Fibroblast of skin of left biceps (primary cell): ENCODE measurements around the gene USP21.

ENCODE experiments used
- DNase-seq, 2 experiments: peaks; one replicate each; pipeline ENCODE4 v3.0.0-alpha.2; 2013; ENCODE audit warnings: low read depth in 2 of 2

The USP21 gene

DNA sequence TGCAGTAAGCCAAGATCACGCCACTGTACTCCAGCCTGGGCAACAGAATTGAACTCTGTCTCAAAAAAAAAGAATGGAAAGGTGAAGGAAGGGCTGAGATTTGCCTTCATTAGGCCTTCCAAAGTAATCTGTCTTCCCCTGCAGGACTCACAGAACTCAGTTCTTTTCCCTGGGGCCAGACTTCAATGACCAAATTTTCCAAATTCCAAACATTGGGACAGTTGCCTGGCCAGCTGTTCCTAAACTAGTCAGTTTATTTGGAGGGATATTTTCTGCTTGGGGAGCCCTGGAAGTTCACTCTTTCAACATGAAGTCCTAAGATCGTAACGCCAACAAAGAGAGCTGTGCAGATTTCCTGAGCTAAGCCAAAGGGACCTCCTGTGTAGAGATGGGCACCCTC is 21.4 kb upstream of the USP21 start:
- DNase-seq = no peak

DNA sequence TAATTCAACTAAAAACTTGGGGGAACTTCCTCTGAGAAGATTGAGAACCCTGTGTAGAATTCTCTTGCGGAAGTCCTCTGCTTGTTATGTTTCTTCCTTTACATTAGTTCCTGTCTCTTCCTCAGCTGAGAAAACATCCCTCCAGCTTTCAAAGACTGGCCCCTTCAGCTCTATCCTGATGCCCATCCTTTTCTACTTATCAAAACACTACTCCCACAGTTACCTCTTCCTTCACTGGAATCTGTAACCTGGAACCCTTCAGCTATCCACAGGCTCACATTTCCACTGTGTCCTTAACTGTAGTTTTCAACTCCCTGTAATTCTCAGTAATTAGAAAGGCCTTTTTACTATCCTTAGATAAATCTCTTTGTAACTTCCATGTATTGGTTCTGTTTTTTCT is 20.9 kb upstream of the USP21 start:
- DNase-seq = no peak

DNA sequence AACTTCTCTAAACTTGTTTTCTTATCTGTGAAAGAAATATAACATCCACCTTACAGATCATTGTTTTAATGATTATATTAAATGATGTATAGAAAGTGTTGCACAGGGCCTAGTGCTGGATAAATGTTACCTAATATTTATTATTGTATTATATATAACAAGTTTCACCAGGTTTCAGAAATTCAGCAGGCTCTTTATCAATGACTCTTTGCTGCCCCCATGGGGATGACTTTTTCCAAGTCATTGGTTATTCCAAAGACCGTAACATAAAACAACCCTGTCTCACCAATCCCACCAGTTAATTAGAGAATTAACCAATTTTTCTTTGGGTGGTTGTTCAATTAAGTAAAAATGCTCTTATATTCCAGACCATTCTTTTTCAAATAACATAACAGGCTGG is 19.5 kb upstream of the USP21 start:
- no peak for DNase-seq

DNA sequence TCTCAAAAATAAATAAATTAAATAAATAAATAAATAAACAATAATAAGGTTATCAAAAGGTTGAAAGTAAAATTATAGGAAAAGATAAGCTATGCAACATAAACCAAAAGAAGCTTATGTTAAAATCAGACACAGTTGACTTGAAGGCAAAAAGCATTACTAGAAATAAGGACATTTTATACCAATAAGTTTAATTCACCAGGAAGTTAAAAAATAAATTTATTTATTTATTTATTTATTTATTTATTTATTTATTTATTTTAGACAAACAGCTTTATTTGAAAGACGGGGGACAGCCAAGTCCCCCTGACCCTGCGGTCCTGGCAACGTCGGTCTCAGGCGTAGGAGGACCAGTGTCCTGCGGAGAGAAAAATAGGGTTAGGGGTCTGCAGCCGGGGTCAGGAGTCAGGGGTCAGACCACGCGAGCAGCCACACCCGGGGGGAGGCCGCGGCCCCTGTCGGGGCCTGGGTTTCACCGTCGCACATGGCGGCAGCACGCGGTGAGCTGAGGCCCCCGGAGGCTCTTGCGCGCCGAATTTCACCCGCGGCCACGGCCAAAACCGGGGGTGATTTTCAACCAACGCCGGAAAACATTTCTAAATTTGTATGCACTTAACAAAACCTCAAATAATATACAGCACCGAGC is 18.4 kb upstream of the USP21 start:
- DNase-seq = no peak

DNA sequence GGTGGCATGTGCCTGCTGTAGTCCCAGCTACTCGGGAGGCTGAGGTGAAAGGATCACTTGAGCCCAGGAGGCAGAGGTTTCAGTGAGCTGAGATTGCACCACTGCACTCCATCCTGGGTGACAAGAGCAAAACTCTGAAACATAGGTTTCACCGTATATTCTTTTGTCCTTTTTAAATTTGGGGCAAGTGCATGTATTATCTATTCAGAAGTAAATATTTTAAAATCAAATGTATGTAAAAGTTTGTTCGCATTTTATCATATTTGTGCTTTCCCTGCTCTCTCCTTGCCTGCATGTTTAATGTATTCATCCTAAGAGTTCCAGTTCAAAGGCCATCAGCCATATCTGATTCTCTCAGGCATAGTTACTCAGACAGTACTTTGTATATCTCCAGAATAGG is 13.5 kb upstream of the USP21 start:
- DNase-seq = no peak

DNA sequence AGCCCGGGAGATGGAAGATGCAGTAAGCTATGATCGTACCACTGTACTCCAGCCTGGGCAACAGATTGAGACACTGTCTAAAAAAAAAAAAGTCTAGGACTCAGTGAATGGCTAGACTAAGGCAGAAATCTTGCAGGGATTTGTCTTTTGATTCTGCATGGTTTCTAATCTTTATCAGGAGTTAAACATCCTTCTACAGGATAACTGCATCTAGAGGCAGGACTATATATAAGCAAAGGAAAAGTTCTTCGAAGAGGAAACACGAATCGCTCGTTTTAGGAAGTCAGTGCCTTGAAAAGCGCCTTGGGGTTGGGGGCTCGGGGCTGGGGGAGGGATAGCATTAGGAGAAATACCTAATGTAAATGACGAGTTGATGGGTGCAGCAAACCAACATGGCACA is 6.1 kb upstream of the USP21 start:
- no peak for DNase-seq

DNA sequence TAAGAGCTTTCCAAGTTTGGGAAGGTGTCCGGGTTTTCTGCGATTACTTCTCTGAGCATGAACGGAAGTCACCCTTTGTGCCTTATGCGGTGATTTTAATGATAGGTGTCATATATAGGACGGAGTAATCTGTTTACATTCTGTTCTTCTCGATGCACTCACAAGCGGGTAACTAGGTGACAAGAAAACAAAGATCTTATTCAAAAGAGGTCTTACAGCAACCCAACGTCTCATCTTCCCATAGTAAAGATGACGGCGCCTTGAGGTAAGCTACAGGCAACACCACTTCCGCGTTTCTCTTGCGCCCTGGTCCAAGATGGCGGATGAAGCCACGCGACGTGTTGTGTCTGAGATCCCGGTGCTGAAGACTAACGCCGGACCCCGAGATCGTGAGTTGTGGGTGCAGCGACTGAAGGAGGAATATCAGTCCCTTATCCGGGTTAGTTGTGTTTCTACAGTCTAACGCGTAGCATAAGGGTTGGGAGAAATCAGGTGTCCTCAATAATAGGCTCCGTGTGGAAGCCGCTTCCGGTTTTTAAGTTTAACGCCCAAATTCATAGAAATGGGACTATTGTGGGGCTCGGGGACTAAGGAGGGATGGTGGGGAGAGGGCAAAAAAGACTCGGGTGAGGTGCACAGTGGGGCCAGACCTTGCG is 5.5 kb upstream of the USP21 start, which contains the start of gene UFC1:
UFC1 (plus strand) TSS at position 297 of the 656 bp plus-strand sequence; CDS start at position 317, 20 bp downstream.
- peak; percentile 67 to 73 for DNase-seq

DNA sequence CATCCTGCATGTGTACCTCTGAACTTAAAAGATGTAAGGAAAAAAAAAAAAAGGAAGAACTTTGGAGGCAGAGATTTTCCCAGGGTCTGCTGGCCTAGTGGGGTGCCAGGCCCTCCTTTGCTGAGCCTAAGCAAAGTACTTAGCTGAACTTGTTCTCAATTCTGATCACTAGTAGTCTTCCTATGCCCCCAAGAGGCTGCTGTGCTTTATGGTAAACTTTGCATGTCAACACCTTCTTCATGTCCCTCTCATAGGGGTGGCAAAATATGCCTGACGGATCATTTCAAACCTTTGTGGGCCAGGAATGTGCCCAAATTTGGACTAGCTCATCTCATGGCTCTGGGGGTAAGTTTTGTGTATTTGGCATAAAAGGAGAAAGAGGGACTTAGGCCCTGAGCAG is 1.4 kb upstream of the USP21 start:
- no peak for DNase-seq

DNA sequence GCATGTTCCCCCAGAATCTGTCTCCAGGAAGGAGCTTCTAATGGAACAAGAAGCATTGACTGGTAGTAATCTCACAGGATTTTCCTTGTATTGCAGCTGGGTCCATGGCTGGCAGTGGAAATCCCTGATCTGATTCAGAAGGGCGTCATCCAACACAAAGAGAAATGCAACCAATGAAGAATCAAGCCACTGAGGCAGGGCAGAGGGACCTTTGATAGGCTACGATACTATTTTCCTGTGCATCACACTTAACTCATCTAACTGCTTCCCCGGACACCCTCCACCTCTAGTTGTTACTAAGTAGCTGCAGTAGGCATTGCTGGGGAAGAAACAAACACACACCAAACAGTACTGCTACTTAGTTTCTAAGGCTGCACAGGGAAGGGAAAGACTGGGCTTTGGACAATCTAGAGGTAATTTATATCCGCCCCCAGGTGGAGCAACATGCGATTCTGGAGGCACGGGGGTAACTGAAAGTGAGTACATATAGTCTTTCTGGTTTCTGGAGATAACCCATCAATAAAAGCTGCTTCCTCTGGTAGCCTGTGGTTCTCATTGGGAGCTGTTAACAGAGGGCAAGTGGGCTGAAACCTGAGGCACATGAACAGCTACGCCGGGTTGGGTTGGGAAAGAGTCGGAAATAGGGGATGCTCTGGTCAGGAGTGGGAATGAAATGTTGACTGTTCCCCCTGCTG is 837 bp upstream of the USP21 start:
- no peak for DNase-seq

DNA sequence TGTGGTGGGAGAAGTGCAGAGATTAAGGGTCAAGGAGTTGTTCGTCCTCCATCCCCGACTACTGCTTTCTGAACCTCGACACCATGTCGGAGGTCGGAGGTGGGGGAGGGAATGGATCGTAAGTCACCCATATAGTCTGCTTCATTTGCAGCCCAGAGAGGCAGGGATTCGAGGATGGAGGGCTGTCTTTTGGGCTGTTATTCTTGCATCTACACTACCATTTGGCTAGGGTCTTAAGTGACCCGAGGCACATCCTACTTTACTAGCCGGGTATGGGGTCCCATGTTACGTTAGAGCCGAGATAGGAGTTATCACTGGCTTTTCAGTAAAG is 578 bp downstream of the USP21 start:
- no peak for DNase-seq

DNA sequence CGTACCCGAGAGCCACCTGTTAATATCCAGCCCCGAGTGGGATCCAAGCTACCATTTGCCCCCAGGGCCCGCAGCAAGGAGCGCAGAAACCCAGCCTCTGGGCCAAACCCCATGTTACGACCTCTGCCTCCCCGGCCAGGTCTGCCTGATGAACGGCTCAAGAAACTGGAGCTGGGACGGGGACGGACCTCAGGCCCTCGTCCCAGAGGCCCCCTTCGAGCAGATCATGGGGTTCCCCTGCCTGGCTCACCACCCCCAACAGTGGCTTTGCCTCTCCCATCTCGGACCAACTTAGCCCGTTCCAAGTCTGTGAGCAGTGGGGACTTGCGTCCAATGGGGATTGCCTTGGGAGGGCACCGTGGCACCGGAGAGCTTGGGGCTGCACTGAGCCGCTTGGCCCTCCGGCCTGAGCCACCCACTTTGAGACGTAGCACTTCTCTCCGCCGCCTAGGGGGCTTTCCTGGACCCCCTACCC is 1.4 kb downstream of the USP21 start:
- no peak for DNase-seq

DNA sequence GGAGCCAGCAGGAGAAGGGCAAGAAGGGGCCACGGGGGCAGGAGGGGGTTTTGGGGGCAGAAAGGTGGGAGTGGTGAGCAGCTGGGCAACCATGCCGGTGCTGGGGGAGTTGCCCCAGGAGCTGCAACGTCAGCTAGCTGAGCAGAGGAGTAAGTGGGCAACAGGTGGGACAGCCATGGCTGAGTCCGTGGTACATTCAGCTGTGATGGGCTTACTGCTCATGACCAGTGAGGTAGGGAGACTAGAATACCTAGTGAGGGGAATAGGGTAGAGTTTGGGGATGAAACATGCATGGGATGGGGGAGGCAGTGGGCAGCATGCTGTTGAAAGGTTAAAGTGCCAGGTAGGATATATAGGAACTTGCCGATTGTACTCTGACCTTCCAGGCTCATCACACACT is 2.4 kb downstream of the USP21 start:
- no peak for DNase-seq

DNA sequence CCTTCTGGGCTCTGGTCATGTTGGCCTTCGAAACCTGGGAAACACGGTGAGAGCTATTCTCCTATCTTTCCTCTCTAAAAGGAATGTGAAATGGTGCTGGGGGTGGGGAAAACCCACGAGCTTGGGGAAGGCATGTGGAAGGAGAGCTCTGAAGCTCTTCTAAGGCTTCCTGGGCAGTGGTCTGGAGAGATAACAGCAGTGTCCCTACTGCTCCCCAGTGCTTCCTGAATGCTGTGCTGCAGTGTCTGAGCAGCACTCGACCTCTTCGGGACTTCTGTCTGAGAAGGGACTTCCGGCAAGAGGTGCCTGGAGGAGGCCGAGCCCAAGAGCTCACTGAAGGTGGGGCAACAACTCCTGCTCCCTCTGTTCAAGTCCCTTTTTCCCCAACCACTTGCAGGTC is 2.8 kb downstream of the USP21 start:
- no peak for DNase-seq

DNA sequence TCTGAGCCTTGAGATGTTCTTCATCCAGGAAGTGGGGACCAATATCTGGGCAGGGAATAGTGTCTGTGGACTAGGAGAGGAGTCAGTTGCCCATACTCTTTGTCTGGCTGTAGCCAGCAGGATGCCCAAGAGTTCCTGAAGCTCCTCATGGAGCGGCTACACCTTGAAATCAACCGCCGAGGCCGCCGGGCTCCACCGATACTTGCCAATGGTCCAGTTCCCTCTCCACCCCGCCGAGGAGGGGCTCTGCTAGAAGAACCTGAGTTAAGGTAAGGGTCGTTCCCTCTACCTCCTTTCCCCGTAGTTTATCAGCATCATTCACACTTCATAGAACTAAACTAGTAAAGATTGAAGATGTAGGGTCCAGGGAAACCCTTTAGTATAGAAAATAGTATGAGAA is 3.5 kb downstream of the USP21 start:
- DNase-seq = no peak

DNA sequence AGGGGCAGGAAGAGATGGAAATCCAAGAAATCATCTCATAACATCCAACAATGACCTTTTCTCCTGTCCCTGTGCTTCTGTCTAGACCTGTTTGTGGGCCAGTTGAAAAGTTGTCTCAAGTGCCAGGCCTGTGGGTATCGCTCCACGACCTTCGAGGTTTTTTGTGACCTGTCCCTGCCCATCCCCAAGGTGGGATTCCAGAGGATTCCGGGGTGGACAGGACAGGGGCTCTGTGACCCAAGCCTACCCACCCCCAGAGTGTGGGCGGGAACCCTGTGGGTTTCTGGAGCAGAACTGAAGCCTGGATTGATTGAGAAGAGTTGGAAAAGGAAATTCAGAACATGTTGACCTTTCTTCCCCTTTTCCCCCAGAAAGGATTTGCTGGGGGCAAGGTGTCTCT is 4.5 kb downstream of the USP21 start:
- DNase-seq = no peak

DNA sequence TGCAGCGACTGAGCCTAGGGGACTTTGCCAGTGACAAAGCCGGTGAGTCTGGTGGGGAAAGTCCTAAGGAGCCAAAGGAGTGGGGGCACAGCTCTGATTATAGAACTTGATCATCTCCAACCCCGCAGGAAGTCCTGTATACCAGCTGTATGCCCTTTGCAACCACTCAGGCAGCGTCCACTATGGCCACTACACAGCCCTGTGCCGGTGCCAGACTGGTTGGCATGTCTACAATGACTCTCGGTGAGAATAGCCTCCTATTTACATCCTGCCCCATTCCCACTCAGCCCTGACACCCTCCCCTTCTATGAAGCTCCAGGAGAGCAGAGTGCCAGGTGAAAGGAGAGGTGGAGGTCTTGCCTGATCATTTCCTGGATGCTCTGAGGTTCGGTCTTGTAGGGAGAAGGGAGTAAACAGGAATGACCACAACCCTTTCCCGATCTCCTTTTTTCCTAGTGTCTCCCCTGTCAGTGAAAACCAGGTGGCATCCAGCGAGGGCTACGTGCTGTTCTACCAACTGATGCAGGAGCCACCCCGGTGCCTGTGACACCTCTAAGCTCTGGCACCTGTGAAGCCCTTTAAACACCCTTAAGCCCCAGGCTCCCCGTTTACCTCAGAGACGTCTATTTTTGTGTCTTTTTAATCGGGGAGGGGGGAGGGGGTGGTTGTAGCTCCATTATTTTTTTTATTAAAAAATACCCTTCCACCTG is 5.8 kb downstream of the USP21 start:
- no peak for DNase-seq

DNA sequence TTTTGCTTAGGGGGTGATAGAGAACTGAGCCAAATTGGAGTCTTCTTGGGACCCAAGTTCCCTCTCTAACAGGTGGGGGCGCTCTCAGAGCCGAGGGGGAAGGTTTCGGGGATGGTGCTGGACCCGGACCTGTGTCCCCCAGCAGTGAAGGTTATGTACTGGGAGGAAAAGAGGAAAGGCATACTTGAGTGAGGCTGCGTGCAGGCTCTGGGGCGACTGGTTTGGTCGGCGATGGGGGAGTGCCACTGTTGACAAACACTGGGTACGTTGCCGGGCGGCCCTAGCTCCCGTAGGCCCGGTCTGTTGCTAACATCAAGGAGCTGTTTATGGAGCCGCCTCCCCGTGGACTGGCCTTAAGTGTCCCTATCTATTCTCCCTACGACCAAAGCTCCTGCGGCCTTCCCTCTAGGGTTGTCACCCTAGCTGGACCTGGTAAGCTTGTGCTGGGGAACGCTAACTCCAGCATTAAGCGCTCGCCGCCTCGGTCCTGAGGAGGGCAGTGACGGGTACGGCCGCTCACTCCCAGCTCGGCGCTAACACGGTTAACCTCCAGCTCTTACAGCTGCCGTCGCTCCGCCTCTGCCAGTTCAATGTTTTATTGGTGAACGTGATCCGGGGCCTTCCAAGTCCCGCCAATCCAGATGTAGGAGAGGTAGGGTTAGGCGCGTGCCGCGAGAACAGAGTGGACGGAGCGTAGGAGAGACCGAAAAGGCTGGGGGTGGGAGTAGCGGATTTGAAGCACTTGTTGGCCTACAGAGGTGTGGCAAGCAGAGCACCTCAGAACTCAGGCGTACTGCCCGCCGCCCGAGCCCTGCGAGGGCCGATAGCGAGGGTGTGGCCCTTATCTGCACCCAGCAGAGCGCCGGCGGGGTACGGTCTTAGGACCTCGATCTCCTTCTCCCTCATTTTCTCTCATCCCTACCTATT is 6.7 kb downstream of the USP21 start, which contains the start of gene PPOX:
PPOX (plus strand) TSS at position 685 of the 927 bp plus-strand sequence. CDS start 422 bp downstream, outside the sequence.
- peak; percentile 86 for DNase-seq

DNA sequence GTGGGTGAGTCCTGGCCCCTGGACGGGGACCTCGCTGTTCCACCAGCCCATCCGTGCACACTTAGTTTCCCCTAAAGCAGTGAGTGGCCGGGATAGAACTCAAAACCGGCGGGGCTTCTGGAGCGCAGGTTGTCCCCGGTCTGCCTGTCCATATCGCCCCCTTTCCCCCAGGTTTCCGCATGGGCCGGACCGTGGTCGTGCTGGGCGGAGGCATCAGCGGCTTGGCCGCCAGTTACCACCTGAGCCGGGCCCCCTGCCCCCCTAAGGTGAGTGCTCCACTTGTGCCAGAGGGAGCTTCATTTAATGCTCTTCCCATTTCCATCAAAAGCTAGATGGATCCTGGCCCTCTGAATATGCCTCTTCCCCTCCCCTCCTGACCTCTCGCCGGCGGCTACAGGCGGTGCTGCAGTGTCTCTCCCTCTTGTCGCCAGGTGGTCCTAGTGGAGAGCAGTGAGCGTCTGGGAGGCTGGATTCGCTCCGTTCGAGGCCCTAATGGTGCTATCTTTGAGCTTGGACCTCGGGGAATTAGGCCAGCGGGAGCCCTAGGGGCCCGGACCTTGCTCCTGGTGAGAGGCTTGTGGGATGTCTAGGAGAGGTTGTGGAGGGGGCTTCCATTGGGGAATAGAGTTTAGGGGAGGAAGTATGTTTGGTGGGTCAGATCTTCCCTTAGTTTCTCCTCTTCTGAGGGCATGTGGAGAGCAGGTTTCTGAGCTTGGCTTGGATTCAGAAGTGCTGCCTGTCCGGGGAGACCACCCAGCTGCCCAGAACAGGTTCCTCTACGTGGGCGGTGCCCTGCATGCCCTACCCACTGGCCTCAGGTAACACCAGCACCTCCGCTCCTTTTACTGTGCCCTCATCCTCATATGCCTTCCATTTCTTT is 7.6 kb downstream of the USP21 start:
- no peak for DNase-seq

DNA sequence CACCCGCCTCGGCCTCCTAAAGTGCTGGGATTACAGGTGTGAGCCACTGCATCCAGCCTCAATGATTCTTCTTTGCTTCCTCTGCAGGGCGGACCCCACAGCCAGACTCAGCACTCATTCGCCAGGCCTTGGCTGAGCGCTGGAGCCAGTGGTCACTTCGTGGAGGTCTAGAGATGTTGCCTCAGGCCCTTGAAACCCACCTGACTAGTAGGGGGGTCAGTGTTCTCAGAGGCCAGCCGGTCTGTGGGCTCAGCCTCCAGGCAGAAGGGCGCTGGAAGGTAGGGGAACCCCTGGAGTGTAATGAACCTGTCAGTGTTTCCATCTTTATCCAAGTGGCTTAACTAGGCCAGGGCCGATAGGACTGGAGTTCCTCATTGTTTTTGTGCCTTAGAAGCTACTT is 9.6 kb downstream of the USP21 start:
- DNase-seq = no peak

DNA sequence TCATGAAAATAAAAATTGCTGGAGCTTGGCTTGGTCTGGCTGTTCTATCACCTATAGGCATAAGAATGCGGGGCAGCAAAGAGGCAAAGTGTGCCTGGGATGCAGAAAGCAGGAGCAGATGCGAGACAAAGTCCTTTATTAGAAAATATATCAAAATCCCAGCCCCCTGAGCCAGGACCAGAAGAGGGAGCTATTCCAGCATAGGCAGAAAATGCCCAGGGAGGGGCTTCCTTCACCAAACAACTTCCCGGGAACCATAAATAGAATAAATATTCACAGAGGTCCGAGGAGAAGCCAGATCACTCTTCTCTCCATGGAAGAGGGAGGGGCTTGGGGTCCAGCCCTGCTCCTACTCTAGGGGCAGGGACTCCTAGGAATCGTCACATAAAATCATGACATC is 11.9 kb downstream of the USP21 start:
- no peak for DNase-seq
